IPS-18a (cell line): Measurements from ENCODE around the gene OR5B17.

ENCODE experiments used
- H3K27ac ChIP-seq: one replicate; pipeline ENCODE4 v1.5.1; 2013; ENCODE audit warnings: low read length
- H3K27me3 ChIP-seq: one replicate; pipeline ENCODE4 v1.6.1; 2013; ENCODE audit warnings: mild to moderate bottlenecking, low read length; ENCODE audit not compliant: control insufficient read depth, insufficient read depth
- H3K36me3 ChIP-seq: one replicate; pipeline ENCODE4 v1.6.1; 2013; ENCODE audit warnings: low read depth, low read length; ENCODE audit not compliant: control insufficient read depth
- H3K4me1 ChIP-seq: one replicate; pipeline ENCODE4 v1.6.1; 2013; ENCODE audit warnings: low read depth, low read length; ENCODE audit not compliant: control insufficient read depth
- H3K4me3 ChIP-seq: one replicate; pipeline ENCODE4 v1.5.1; 2013; ENCODE audit warnings: low read length
- H3K9ac ChIP-seq: one replicate; pipeline ENCODE4 v1.6.1; 2013; ENCODE audit warnings: mild to moderate bottlenecking, low read length, moderate library complexity
- H3K9me3 ChIP-seq: one replicate; pipeline ENCODE4 v1.6.1; 2013; ENCODE audit warnings: low read depth, low read length; ENCODE audit not compliant: control insufficient read depth

Gene OR5B17

DNA sequence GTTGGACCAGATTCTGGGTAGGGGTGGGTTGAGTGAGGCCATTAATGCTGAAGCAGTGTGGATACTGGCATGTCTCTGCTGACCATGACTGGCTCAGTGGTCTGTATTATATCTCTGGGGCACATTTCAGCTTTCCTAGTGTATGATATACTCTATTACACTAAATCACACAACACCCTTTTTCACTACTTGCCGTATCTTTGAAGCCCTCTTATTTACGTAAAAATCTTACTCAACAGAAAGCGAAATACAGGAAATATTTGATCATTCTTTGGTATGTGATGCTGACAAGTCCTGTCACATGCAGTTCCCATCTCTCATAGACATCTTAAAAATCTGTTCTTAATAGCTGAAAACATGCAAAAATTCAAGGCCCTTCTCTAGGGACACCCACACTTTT is 40.3 kb downstream of the OR5B17 start:
- Histone ChIP-seq H3K27ac (no peak overlapping the region), H3K9ac (no peak overlapping the region), H3K27me3 (no peaks in the 10 kb centered on the region), H3K4me1 (no peaks in the 10 kb centered on the region), H3K9me3 (peaks cover 3% of the 10 kb centered on the region), H3K4me3 (no peak overlapping the region), H3K36me3 (no peaks in the 10 kb centered on the region)

DNA sequence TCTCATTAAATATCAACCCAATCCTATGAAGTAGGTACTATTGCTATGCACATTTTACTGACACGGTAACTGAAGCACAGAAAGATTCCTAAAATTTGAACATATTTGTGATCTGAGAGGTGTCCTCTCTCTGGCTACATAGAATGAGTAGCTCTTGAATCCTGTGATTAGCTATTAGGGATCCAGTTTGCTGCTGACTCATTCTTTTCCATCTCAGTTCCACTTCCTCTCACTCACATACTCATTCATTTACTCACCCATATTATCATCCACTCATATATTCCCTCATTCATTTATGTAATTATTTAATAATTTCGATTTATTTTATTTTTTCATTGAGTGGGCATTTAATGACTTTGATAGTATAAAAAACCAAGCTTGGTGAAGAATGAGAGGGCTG is 42.7 kb downstream of the OR5B17 start:
- H3K4me3 ChIP-seq: no peak overlapping the region
- H3K27ac ChIP-seq: no peak overlapping the region
- H3K9me3 ChIP-seq: peaks cover 3% of the 10 kb centered on the region
- H3K9ac ChIP-seq: no peak overlapping the region
- H3K36me3 ChIP-seq: no peaks in the 10 kb centered on the region
- no peaks in the 10 kb centered on the region for H3K4me1 ChIP-seq
- no peaks in the 10 kb centered on the region for H3K27me3 ChIP-seq
